Measurements from ENCODE around the gene ADD3.

GRCh38 chr10:110083884-110084283 is 76.1 kb downstream of the ADD3 start:
- TF ChIP-seq POLR2A (IDR thresholded peaks at IDR 0.05) (no peak), CTCF (IDR thresholded peaks at IDR 0.05) (no peak)
